ENCODE data around the gene TMEM35A.

DNA sequence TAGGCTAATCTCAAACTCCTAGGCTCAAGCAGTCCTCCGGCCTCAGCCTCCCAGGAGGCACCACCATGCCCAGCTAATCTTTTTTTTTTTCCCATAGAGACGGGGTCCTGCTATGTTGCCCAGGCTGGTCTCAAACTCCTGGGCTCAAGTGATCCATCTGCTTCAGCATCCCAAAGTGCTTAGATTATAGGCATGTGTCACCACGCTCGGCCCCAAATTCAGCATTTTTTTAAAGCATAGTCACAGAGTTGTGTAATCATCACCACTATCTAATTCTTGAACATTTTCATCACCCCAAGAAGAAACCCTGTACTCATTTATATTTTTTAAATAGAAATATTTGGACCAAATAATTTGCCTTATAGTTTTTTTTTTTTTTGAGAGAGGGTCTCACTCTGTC, 29.6 kb downstream of the TMEM35A start:
- TF ChIP-seq, protein P1, sequence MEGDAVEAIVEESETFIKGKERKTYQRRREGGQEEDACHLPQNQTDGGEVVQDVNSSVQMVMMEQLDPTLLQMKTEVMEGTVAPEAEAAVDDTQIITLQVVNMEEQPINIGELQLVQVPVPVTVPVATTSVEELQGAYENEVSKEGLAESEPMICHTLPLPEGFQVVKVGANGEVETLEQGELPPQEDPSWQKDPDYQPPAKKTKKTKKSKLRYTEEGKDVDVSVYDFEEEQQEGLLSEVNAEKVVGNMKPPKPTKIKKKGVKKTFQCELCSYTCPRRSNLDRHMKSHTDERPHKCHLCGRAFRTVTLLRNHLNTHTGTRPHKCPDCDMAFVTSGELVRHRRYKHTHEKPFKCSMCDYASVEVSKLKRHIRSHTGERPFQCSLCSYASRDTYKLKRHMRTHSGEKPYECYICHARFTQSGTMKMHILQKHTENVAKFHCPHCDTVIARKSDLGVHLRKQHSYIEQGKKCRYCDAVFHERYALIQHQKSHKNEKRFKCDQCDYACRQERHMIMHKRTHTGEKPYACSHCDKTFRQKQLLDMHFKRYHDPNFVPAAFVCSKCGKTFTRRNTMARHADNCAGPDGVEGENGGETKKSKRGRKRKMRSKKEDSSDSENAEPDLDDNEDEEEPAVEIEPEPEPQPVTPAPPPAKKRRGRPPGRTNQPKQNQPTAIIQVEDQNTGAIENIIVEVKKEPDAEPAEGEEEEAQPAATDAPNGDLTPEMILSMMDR (IDR thresholded peaks at IDR 0.05) = no peak
- no peak for TF ChIP-seq EP300 (IDR thresholded peaks at IDR 0.05; ENCODE audit: borderline replicate concordance in 1 of 2, low read depth in 1 of 2, low read length in 1 of 2)
- no peak for TF ChIP-seq ELF1 (IDR thresholded peaks at IDR 0.05)
- TF ChIP-seq RAD21 (IDR thresholded peaks at IDR 0.05; ENCODE audit: low read length) = no peak
- no peak for TF ChIP-seq EZH2phosphoT487 (IDR thresholded peaks at IDR 0.05; ENCODE audit: borderline replicate concordance, low read depth)
- TF ChIP-seq TAF1 (IDR thresholded peaks at IDR 0.05; ENCODE audit: borderline replicate concordance, low read depth, low read length) = no peak
- TF ChIP-seq JUND (IDR thresholded peaks at IDR 0.05) = no peak
- TF ChIP-seq, protein P2, sequence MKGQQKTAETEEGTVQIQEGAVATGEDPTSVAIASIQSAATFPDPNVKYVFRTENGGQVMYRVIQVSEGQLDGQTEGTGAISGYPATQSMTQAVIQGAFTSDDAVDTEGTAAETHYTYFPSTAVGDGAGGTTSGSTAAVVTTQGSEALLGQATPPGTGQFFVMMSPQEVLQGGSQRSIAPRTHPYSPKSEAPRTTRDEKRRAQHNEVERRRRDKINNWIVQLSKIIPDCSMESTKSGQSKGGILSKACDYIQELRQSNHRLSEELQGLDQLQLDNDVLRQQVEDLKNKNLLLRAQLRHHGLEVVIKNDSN (IDR thresholded peaks at IDR 0.05; ENCODE audit: borderline replicate concordance, low read depth) = no peak
- TF ChIP-seq, protein P3, sequence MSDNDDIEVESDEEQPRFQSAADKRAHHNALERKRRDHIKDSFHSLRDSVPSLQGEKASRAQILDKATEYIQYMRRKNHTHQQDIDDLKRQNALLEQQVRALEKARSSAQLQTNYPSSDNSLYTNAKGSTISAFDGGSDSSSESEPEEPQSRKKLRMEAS (IDR thresholded peaks at IDR 0.05; ENCODE audit: low read depth) = no peak
- no peak for TF ChIP-seq NRF1 (IDR thresholded peaks at IDR 0.05; ENCODE audit: low read depth, low read length)

Measured in SK-N-SH (cell line).